ENCODE measurements around the gene ZFP36L2.

DNA sequence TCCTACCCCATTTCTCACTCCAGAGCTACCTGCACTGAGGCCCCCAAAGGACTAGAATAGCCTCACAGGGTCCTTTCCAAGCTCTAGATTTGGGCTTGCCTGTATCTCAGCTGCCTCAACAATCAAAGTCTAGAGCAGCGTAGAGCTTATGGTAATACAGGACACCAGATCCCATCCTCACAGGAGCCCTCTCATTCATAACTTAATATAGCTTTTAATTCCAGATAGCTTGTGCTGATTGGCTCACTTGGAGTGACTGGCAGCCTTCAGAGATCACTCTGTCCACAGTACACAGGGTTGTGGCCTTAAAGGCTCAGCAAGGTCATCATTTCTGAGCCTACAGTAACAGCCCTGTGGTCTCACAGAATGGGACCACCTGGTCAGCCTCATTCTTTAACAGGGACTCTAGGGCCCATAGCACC, 51.4 kb downstream of the ZFP36L2 start:
- TF ChIP-seq, protein P1, sequence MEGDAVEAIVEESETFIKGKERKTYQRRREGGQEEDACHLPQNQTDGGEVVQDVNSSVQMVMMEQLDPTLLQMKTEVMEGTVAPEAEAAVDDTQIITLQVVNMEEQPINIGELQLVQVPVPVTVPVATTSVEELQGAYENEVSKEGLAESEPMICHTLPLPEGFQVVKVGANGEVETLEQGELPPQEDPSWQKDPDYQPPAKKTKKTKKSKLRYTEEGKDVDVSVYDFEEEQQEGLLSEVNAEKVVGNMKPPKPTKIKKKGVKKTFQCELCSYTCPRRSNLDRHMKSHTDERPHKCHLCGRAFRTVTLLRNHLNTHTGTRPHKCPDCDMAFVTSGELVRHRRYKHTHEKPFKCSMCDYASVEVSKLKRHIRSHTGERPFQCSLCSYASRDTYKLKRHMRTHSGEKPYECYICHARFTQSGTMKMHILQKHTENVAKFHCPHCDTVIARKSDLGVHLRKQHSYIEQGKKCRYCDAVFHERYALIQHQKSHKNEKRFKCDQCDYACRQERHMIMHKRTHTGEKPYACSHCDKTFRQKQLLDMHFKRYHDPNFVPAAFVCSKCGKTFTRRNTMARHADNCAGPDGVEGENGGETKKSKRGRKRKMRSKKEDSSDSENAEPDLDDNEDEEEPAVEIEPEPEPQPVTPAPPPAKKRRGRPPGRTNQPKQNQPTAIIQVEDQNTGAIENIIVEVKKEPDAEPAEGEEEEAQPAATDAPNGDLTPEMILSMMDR (conservative IDR thresholded peaks at IDR 0.05 in 1 of 2, IDR thresholded peaks at IDR 0.05 in 1 of 2; ENCODE audit: extremely low read depth in 1 of 2, insufficient read depth in 1 of 2, low read depth in 1 of 2, low read length in 2 of 2), result no peak
- no peak for TF ChIP-seq EZH2 (IDR thresholded peaks at IDR 0.05; ENCODE audit: borderline replicate concordance, low read length)
